ENCODE data around the gene HECW1. TPM values are rescaled to one million over a fixed set of nuclear protein-coding genes. Genes with fewer than 3 reads are reported as not detected.

Gene HECW1
- total RNA-seq, 4 donors from 2014 or later = 1.2 to 3.9 (median 2.0) TPM

DNA sequence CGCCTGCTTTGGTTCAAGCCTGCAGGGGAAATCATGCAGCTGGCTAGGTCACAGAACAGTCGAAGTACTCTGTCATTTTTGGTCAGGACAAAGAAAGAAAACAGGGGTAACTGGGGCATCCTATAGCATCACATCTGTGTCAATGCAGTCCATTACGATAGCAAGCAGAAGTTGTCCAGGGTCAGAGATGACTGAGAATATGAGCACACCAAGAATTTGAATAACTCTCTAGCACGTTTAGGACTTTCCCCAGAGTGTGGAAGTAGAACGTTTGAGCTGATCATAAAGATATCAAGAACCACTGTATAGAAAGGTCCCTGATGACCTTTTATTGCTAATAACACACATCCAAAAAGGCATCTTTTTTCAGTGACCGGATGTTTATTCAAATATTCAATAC lies 12.7 kb upstream of the HECW1 start:
- no peak for ATAC-seq
- H3K4me1 ChIP-seq = no peaks in the 10 kb centered on the region
- no peaks in the 10 kb centered on the region for H3K27me3 ChIP-seq
- H3K36me3 ChIP-seq = no peaks in the 10 kb centered on the region
- intact Hi-C loops (cut with DNase I; ENCODE audit: low total_unique reads) = no loop called here
- TF ChIP-seq, protein P1, sequence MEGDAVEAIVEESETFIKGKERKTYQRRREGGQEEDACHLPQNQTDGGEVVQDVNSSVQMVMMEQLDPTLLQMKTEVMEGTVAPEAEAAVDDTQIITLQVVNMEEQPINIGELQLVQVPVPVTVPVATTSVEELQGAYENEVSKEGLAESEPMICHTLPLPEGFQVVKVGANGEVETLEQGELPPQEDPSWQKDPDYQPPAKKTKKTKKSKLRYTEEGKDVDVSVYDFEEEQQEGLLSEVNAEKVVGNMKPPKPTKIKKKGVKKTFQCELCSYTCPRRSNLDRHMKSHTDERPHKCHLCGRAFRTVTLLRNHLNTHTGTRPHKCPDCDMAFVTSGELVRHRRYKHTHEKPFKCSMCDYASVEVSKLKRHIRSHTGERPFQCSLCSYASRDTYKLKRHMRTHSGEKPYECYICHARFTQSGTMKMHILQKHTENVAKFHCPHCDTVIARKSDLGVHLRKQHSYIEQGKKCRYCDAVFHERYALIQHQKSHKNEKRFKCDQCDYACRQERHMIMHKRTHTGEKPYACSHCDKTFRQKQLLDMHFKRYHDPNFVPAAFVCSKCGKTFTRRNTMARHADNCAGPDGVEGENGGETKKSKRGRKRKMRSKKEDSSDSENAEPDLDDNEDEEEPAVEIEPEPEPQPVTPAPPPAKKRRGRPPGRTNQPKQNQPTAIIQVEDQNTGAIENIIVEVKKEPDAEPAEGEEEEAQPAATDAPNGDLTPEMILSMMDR (IDR thresholded peaks at IDR 0.05 in 4 of 5, conservative IDR thresholded peaks at IDR 0.05 in 1 of 5) = no peak
- no peak for TF ChIP-seq POLR2A (IDR thresholded peaks at IDR 0.05)
- no peak for DNase-seq
- no peaks in the 10 kb centered on the region for H3K9me3 ChIP-seq
- in situ Hi-C loops (cut with MboI; ENCODE audit: low sequenced_read_pairs in 4 of 4) = no loop called here
- no peak overlapping the region for H3K27ac ChIP-seq
- no peak overlapping the region for H3K4me3 ChIP-seq

DNA sequence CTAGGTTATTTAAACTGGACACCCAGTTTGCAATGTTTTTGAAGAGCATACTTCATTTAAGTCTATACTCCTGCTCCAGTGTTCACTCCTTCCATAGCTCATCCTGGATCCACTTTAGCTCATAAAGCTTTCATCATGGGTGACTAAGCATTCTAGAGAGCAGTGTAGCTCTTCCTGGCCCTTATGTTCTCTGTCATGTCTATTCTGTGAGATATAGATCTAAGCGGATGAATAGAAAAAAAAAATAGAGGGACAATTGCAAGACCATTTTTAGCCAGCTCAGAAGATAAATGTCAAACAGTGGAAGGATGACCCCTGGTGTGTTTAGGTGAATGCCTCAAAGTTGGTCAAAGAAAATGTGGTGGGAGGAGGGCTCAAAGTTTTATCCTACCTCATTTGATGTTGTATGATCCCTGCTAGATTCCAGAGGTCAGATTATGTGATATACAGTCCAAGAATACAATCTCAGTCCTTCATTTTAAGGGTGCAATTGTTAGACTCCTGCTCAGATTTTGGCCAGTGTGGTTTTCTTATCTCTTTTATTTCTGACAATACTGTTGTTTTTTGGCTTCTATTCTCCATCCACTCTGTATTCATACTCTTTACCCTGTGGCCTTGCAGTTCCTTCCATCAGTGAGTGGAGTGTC lies 7.5 kb upstream of the HECW1 start:
- in situ Hi-C loops (cut with MboI; ENCODE audit: low sequenced_read_pairs in 4 of 4) = no loop called here
- H3K27ac ChIP-seq = no peak overlapping the region
- DNase-seq (no peak), ATAC-seq (no peak)
- intact Hi-C loops (cut with DNase I; ENCODE audit: low total_unique reads) = no loop called here
- no peaks in the 10 kb centered on the region for H3K9me3 ChIP-seq
- peaks cover 0 to 12% (median 6%) of the 10 kb centered on the region in 3 donors for H3K27me3 ChIP-seq
- no peaks in the 10 kb centered on the region for H3K4me1 ChIP-seq
- H3K4me3 ChIP-seq = no peak overlapping the region
- TF ChIP-seq, protein P1 (IDR thresholded peaks at IDR 0.05 in 4 of 5, conservative IDR thresholded peaks at IDR 0.05 in 1 of 5) = no peak
- no peak for TF ChIP-seq POLR2A (IDR thresholded peaks at IDR 0.05)
- H3K36me3 ChIP-seq = no peaks in the 10 kb centered on the region

GRCh38 chr7:43105521-43106120 lies 6.8 kb upstream of the HECW1 start:
- no peaks in the 10 kb centered on the region for H3K36me3 ChIP-seq
- no peaks in the 10 kb centered on the region for H3K9me3 ChIP-seq
- intact Hi-C loops (cut with DNase I; ENCODE audit: low total_unique reads) (no loop called here), in situ Hi-C loops (cut with MboI; ENCODE audit: low sequenced_read_pairs in 4 of 4) (no loop called here)
- H3K27me3 ChIP-seq = peaks cover 0 to 12% (median 12%) of the 10 kb centered on the region in 3 donors
- no peaks in the 10 kb centered on the region for H3K4me1 ChIP-seq
- DNase-seq = no peak
- no peak overlapping the region for H3K4me3 ChIP-seq
- no peak overlapping the region for H3K27ac ChIP-seq
- no peak for TF ChIP-seq POLR2A (IDR thresholded peaks at IDR 0.05)
- TF ChIP-seq, protein P1 (IDR thresholded peaks at IDR 0.05 in 4 of 5, conservative IDR thresholded peaks at IDR 0.05 in 1 of 5) = no peak
- no peak for ATAC-seq

DNA sequence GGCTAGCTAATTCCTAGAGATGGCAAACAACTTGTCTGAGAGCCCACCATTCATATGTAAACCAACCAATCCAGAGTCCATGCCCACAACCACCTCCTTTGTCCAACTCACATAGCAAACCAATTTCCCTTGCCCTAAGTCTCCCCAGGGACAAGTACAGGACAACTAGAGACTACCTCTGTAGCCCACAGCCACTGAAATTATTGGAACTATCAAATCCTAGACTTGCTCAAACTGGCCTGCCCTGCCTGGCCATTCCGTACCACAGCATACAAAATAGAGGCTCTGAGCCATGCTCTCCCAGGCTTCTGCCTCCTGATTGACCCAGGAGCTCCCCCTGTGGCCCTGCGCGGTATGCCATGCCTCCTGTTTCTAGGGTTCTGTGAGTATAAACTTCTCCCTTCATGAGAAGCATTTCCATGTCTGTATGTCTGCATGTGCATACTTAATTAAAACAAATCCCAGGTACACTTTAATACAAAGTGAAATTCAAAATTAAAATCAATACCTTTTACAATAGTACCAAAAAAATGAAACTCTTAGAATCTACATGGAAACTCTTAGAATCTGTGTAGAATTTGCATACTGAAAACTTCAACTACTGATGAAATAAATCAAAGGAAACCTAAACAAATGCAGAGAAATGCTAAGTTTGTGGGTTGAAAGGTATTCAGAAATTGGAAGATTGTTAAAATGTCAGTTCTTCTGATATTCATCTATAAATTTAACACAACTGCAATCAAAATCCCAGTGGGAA lies 4.0 kb upstream of the HECW1 start:
- Histone ChIP-seq H3K9me3 (no peaks in the 10 kb centered on the region), H3K4me3 (no peak overlapping the region), H3K36me3 (no peaks in the 10 kb centered on the region), H3K27me3 (peaks cover 20 to 40% (median 34%) of the 10 kb centered on the region in 3 donors), H3K4me1 (peaks cover 0 to 8% of the 10 kb centered on the region in 2 donors), H3K27ac (no peak overlapping the region)
- DNase-seq = no peak
- TF ChIP-seq, protein P1 (IDR thresholded peaks at IDR 0.05 in 4 of 5, conservative IDR thresholded peaks at IDR 0.05 in 1 of 5) = peak in 1 of 5 experiments; percentile 49
- TF ChIP-seq POLR2A (IDR thresholded peaks at IDR 0.05) = no peak
- no peak for ATAC-seq
- in situ Hi-C loops (cut with MboI; ENCODE audit: low sequenced_read_pairs in 4 of 4) (no loop called here), intact Hi-C loops (cut with DNase I; ENCODE audit: low total_unique reads) (no loop called here)
